Measurements from ENCODE around the gene FARP1.

FARP1 gene

GRCh38 chr13:98184792-98185191 is 41.9 kb downstream of the FARP1 start:
- Histone ChIP-seq H3K9me3 (ENCODE audit: control extremely low read depth in 1 of 5, control insufficient read depth in 4 of 5, insufficient read depth in 2 of 5, low read depth in 1 of 5, low read length in 4 of 5) (no peaks in the 10 kb centered on the region), H3K27ac (ENCODE audit: insufficient read depth in 1 of 2, low read depth in 1 of 2, low read length in 2 of 2, poor library complexity in 1 of 2, severe bottlenecking in 2 of 2) (no peak overlapping the region), H3K27me3 (replicated peaks in 2 of 5; ENCODE audit: control insufficient read depth in 4 of 5, insufficient read depth in 5 of 5, low read length in 4 of 5) (peaks cover 0 to 3% (median 0%) of the 10 kb centered on the region in 5 experiments), H3K4me1 (ENCODE audit: control extremely low read depth in 1 of 4, control insufficient read depth in 4 of 4, insufficient read depth in 4 of 4, low read length in 3 of 4) (no peaks in the 10 kb centered on the region), H3K36me3 (ENCODE audit: control insufficient read depth in 4 of 4, insufficient read depth in 4 of 4, low read length in 3 of 4) (no peaks in the 10 kb centered on the region), H3K4me3 (ENCODE audit: control insufficient read depth in 1 of 7, extremely low read depth in 1 of 7, insufficient read depth in 4 of 7, low read depth in 2 of 7, low read length in 6 of 7) (no peak overlapping the region)
- DNase-seq: no peak
- POLR2A ChIA-PET: no interaction called here
- CTCF ChIA-PET: no interaction called here
- no CpG with 5 or more reads among the region's 1 CpG for WGBS (ENCODE audit: insufficient coverage)

GRCh38 chr13:98187155-98187964 is 44.5 kb downstream of the FARP1 start:
- POLR2A ChIA-PET: interaction anchor here (0.6 kb wide), 1 partner anchor 1650 kb away, joined by 3 read pairs; no protein-coding TSS in a partner anchor
- CTCF ChIA-PET: no interaction called here
- no peak for DNase-seq
- H3K4me3 ChIP-seq (ENCODE audit: control insufficient read depth in 1 of 7, extremely low read depth in 1 of 7, insufficient read depth in 4 of 7, low read depth in 2 of 7, low read length in 6 of 7): no peak overlapping the region
- H3K9me3 ChIP-seq (ENCODE audit: control extremely low read depth in 1 of 5, control insufficient read depth in 4 of 5, insufficient read depth in 2 of 5, low read depth in 1 of 5, low read length in 4 of 5): no peaks in the 10 kb centered on the region
- H3K36me3 ChIP-seq (ENCODE audit: control insufficient read depth in 4 of 4, insufficient read depth in 4 of 4, low read length in 3 of 4): no peaks in the 10 kb centered on the region
- no peaks in the 10 kb centered on the region for H3K27me3 ChIP-seq (replicated peaks in 2 of 5; ENCODE audit: control insufficient read depth in 4 of 5, insufficient read depth in 5 of 5, low read length in 4 of 5)
- WGBS (ENCODE audit: insufficient coverage): 100% methylated on average over 2 of the region's 4 CpGs
- no peaks in the 10 kb centered on the region for H3K4me1 ChIP-seq (ENCODE audit: control extremely low read depth in 1 of 4, control insufficient read depth in 4 of 4, insufficient read depth in 4 of 4, low read length in 3 of 4)
- H3K27ac ChIP-seq (ENCODE audit: insufficient read depth in 1 of 2, low read depth in 1 of 2, low read length in 2 of 2, poor library complexity in 1 of 2, severe bottlenecking in 2 of 2): no peak overlapping the region

DNA sequence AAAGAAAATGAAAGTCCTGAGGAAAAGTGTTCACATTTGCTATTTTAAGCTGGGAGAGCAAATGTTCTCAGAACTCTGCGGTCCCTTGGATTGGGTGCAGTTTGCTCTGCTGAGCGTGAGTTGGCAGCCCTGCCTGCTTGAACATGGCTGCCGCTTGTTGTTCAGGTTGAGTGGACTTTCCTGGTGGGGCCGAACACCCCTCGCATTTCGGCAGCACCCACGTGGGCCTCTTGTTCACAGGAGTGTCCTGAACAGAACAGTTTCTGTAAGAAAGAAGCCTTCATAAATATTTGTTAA is 45.0 kb downstream of the FARP1 start:
- no peak overlapping the region for H3K4me3 ChIP-seq (ENCODE audit: control insufficient read depth in 1 of 7, extremely low read depth in 1 of 7, insufficient read depth in 4 of 7, low read depth in 2 of 7, low read length in 6 of 7)
- WGBS (ENCODE audit: insufficient coverage): 95% methylated on average over 6 of the region's 7 CpGs
- no peaks in the 10 kb centered on the region for H3K36me3 ChIP-seq (ENCODE audit: control insufficient read depth in 4 of 4, insufficient read depth in 4 of 4, low read length in 3 of 4)
- POLR2A ChIA-PET: no interaction called here
- H3K4me1 ChIP-seq (ENCODE audit: control extremely low read depth in 1 of 4, control insufficient read depth in 4 of 4, insufficient read depth in 4 of 4, low read length in 3 of 4): no peaks in the 10 kb centered on the region
- CTCF ChIA-PET: no interaction called here
- no peaks in the 10 kb centered on the region for H3K9me3 ChIP-seq (ENCODE audit: control extremely low read depth in 1 of 5, control insufficient read depth in 4 of 5, insufficient read depth in 2 of 5, low read depth in 1 of 5, low read length in 4 of 5)
- no peaks in the 10 kb centered on the region for H3K27me3 ChIP-seq (replicated peaks in 2 of 5; ENCODE audit: control insufficient read depth in 4 of 5, insufficient read depth in 5 of 5, low read length in 4 of 5)
- H3K27ac ChIP-seq (ENCODE audit: insufficient read depth in 1 of 2, low read depth in 1 of 2, low read length in 2 of 2, poor library complexity in 1 of 2, severe bottlenecking in 2 of 2): no peak overlapping the region
- no peak for DNase-seq

- no peaks in the 10 kb centered on the region for H3K9me3 ChIP-seq (ENCODE audit: control extremely low read depth in 1 of 5, control insufficient read depth in 4 of 5, insufficient read depth in 2 of 5, low read depth in 1 of 5, low read length in 4 of 5)
- CTCF ChIA-PET: no interaction called here
- WGBS (ENCODE audit: insufficient coverage): 97% methylated on average over 14 of the region's 14 CpGs
- DNase-seq: no peak
- no peaks in the 10 kb centered on the region for H3K4me1 ChIP-seq (ENCODE audit: control extremely low read depth in 1 of 4, control insufficient read depth in 4 of 4, insufficient read depth in 4 of 4, low read length in 3 of 4)
- H3K27ac ChIP-seq (ENCODE audit: insufficient read depth in 1 of 2, low read depth in 1 of 2, low read length in 2 of 2, poor library complexity in 1 of 2, severe bottlenecking in 2 of 2): no peak overlapping the region
- POLR2A ChIA-PET: no interaction called here
- H3K27me3 ChIP-seq (replicated peaks in 2 of 5; ENCODE audit: control insufficient read depth in 4 of 5, insufficient read depth in 5 of 5, low read length in 4 of 5): no peaks in the 10 kb centered on the region
- H3K36me3 ChIP-seq (ENCODE audit: control insufficient read depth in 4 of 4, insufficient read depth in 4 of 4, low read length in 3 of 4): no peaks in the 10 kb centered on the region
- no peak overlapping the region for H3K4me3 ChIP-seq (ENCODE audit: control insufficient read depth in 1 of 7, extremely low read depth in 1 of 7, insufficient read depth in 4 of 7, low read depth in 2 of 7, low read length in 6 of 7)
These were observed 45.8 kb downstream of the FARP1 start for GRCh38 chr13:98188544-98189166.

DNA sequence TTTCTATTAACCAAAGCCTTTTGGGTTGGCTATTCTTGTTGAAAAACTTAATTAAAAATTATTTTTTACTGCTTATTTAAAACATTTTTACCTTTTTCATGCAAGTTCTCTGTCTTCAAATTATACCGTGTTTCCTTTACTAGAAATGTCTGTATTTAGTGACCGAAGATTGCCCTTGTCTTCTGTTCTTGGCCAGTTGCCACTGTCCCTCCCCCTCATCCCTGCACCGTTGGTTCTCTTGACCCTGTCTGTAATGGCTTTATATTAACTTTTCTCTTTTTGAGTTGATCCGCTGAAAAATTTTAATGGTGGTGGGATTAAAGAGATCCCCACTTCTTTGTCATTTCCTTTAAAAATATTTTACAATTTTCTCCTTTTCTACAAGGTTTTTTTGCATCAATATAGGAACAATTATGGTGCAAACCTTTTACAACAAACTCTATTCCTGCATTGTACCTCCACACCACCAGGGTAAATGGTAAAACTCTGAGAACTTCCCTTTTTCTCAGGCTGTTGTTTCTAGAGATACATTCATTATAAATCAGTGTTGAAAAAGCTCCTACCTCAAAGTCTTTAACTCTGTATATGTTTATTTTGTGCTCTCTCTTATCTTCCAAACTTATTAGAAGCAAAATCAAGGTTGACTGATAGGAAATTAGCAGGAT is 47.1 kb downstream of the FARP1 start:
- CTCF ChIA-PET: no interaction called here
- H3K9me3 ChIP-seq (ENCODE audit: control extremely low read depth in 1 of 5, control insufficient read depth in 4 of 5, insufficient read depth in 2 of 5, low read depth in 1 of 5, low read length in 4 of 5): no peaks in the 10 kb centered on the region
- H3K36me3 ChIP-seq (ENCODE audit: control insufficient read depth in 4 of 4, insufficient read depth in 4 of 4, low read length in 3 of 4): no peaks in the 10 kb centered on the region
- peak in 2 of 3 donors; percentile 9 to 10 for DNase-seq
- H3K4me3 ChIP-seq (ENCODE audit: control insufficient read depth in 1 of 7, extremely low read depth in 1 of 7, insufficient read depth in 4 of 7, low read depth in 2 of 7, low read length in 6 of 7): no peak overlapping the region
- H3K27ac ChIP-seq (ENCODE audit: insufficient read depth in 1 of 2, low read depth in 1 of 2, low read length in 2 of 2, poor library complexity in 1 of 2, severe bottlenecking in 2 of 2): no peak overlapping the region
- POLR2A ChIA-PET: no interaction called here
- no peaks in the 10 kb centered on the region for H3K27me3 ChIP-seq (replicated peaks in 2 of 5; ENCODE audit: control insufficient read depth in 4 of 5, insufficient read depth in 5 of 5, low read length in 4 of 5)
- no peaks in the 10 kb centered on the region for H3K4me1 ChIP-seq (ENCODE audit: control extremely low read depth in 1 of 4, control insufficient read depth in 4 of 4, insufficient read depth in 4 of 4, low read length in 3 of 4)
- 76% methylated on average over 2 of the region's 4 CpGs for WGBS (ENCODE audit: insufficient coverage)

- no peaks in the 10 kb centered on the region for H3K36me3 ChIP-seq (ENCODE audit: control insufficient read depth in 4 of 4, insufficient read depth in 4 of 4, low read length in 3 of 4)
- no peak overlapping the region for H3K4me3 ChIP-seq (ENCODE audit: control insufficient read depth in 1 of 7, extremely low read depth in 1 of 7, insufficient read depth in 4 of 7, low read depth in 2 of 7, low read length in 6 of 7)
- WGBS (ENCODE audit: insufficient coverage): 97% methylated on average over 10 of the region's 11 CpGs
- ChIA-PET CTCF (no interaction called here), POLR2A (no interaction called here)
- no peak overlapping the region for H3K27ac ChIP-seq (ENCODE audit: insufficient read depth in 1 of 2, low read depth in 1 of 2, low read length in 2 of 2, poor library complexity in 1 of 2, severe bottlenecking in 2 of 2)
- no peaks in the 10 kb centered on the region for H3K9me3 ChIP-seq (ENCODE audit: control extremely low read depth in 1 of 5, control insufficient read depth in 4 of 5, insufficient read depth in 2 of 5, low read depth in 1 of 5, low read length in 4 of 5)
- DNase-seq: no peak
- no peaks in the 10 kb centered on the region for H3K27me3 ChIP-seq (replicated peaks in 2 of 5; ENCODE audit: control insufficient read depth in 4 of 5, insufficient read depth in 5 of 5, low read length in 4 of 5)
- no peaks in the 10 kb centered on the region for H3K4me1 ChIP-seq (ENCODE audit: control extremely low read depth in 1 of 4, control insufficient read depth in 4 of 4, insufficient read depth in 4 of 4, low read length in 3 of 4)
These were observed 48.1 kb downstream of the FARP1 start for GRCh38 chr13:98190889-98191444.

DNA sequence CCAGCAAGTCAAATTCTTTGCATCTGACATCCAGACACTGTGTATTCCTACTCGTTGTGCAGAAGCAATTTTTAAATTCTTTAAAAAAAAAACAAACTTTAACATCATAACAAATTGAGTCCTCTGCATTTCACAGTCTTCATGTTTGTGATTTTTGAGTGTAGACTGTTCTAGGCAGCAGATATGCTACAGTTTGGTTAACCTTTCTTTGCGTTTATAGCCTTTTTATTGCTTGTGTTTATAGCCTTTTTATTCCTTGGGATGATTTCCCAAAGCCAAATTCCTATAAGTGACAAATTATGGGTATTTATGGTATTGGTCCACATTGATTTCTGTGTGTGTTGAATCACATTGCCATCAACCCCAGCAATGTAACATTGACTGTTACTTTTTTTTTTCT is 49.1 kb downstream of the FARP1 start:
- WGBS (ENCODE audit: insufficient coverage): no CpG with 5 or more reads among the region's 2 CpGs
- Histone ChIP-seq H3K36me3 (ENCODE audit: control insufficient read depth in 4 of 4, insufficient read depth in 4 of 4, low read length in 3 of 4) (no peaks in the 10 kb centered on the region), H3K4me1 (ENCODE audit: control extremely low read depth in 1 of 4, control insufficient read depth in 4 of 4, insufficient read depth in 4 of 4, low read length in 3 of 4) (no peaks in the 10 kb centered on the region), H3K27me3 (replicated peaks in 2 of 5; ENCODE audit: control insufficient read depth in 4 of 5, insufficient read depth in 5 of 5, low read length in 4 of 5) (no peaks in the 10 kb centered on the region), H3K9me3 (ENCODE audit: control extremely low read depth in 1 of 5, control insufficient read depth in 4 of 5, insufficient read depth in 2 of 5, low read depth in 1 of 5, low read length in 4 of 5) (no peaks in the 10 kb centered on the region), H3K27ac (ENCODE audit: insufficient read depth in 1 of 2, low read depth in 1 of 2, low read length in 2 of 2, poor library complexity in 1 of 2, severe bottlenecking in 2 of 2) (no peak overlapping the region), H3K4me3 (ENCODE audit: control insufficient read depth in 1 of 7, extremely low read depth in 1 of 7, insufficient read depth in 4 of 7, low read depth in 2 of 7, low read length in 6 of 7) (no peak overlapping the region)
- DNase-seq: no peak
- ChIA-PET CTCF (no interaction called here), POLR2A (no interaction called here)
